AG04449 (cell line): ENCODE results near the gene CBLL1.
A peak's percentile ranks its signal among the peaks of the same experiment; 100 is the strongest.

Experiments
- CTCF ChIA-PET: fragments of 350-600 bp; formaldehyde crosslinking; extraction: SDS; loops from one replicate; lab custom pipeline; 2021; ENCODE audit warnings: antibody characterized with exemption; lab: Yijun Ruan, JAX
- POLR2A ChIA-PET: fragments of 400-600, 350-600 bp; formaldehyde crosslinking; extraction: SDS; loops from one replicate; lab custom pipeline; 2020; ENCODE audit warnings: antibody characterized with exemption, inconsistent platforms; lab: Yijun Ruan, JAX
- DNase-seq: peaks from one replicate; pipeline ENCODE4 v3.0.0-alpha.2; 2010; ENCODE audit warnings: low read depth, low spot score
- H3K4me3 ChIP-seq: 2 replicates; pipeline ENCODE4 v1.5.1; 2011; ENCODE audit warnings: low read depth, mild to moderate bottlenecking, control low read depth, low read length
- CTCF ChIP-seq: IDR thresholded peaks from one replicate; pipeline ENCODE4 v1.5.1; 2011; ENCODE audit warnings: mild to moderate bottlenecking, moderate library complexity, low read length, control low read depth, inconsistent platforms; ENCODE audit not compliant: insufficient read depth; ENCODE audit errors: missing control alignments

The CBLL1 gene

GRCh38 chr7:107726356-107727130 lies 17.4 kb upstream of the CBLL1 start:
- DNase-seq = no peak
- CTCF ChIA-PET = interaction anchor here (0.6 to 8.0 kb wide), 23 partner anchors 9 to 533 kb away, joined by 3 to 106 read pairs (median 4); partner anchors contain the start of genes BCAP29 and CBLL1
- H3K4me3 ChIP-seq = no peak overlapping the region
- TF ChIP-seq CTCF = no peak
- POLR2A ChIA-PET = no interaction called here

GRCh38 chr7:107728276-107728675 lies 15.7 kb upstream of the CBLL1 start:
- ChIA-PET CTCF (interaction anchor here (1.3 to 8.0 kb wide), 5 partner anchors 13 to 417 kb away, joined by 3 to 106 read pairs (median 6); partner anchors contain the start of gene CBLL1), POLR2A (no interaction called here)
- no peak overlapping the region for H3K4me3 ChIP-seq
- no peak for DNase-seq
- TF ChIP-seq CTCF = no peak

- CTCF ChIA-PET = interaction anchor here (0.6 to 6.2 kb wide), 43 partner anchors 8 to 595 kb away, joined by 3 to 82 read pairs (median 4); partner anchors contain the start of gene DLD
- POLR2A ChIA-PET = interaction anchor here (0.6 to 1.5 kb wide), 4 partner anchors 92 to 136 kb away, joined by 3 to 9 read pairs (median 5); no protein-coding TSS in a partner anchor
- H3K4me3 ChIP-seq = peak overlapping the region; percentile 98
- no peak for TF ChIP-seq CTCF
- DNase-seq = no peak
These were observed 1.0 kb upstream of the CBLL1 start for GRCh38 chr7:107742678-107743566.

- ChIA-PET POLR2A (interaction anchor here (1.5 kb wide), 1 partner anchor 135 kb away, joined by 6 read pairs; no protein-coding TSS in a partner anchor), CTCF (interaction anchor here (1.0 to 6.2 kb wide), 8 partner anchors 8 to 401 kb away, joined by 3 to 82 read pairs (median 23); no protein-coding TSS in a partner anchor)
- TF ChIP-seq CTCF = no peak
- no peak for DNase-seq
- peak overlapping the region; percentile 98 for H3K4me3 ChIP-seq
These were observed 406 bp downstream of the CBLL1 start for GRCh38 chr7:107744345-107744750.

GRCh38 chr7:107746006-107746405 lies 2.1 kb downstream of the CBLL1 start:
- ChIA-PET CTCF (interaction anchor here (1.0 to 3.3 kb wide), 4 partner anchors 10 to 282 kb away, joined by 3 to 16 read pairs (median 6); no protein-coding TSS in a partner anchor), POLR2A (no interaction called here)
- H3K4me3 ChIP-seq = no peak overlapping the region
- DNase-seq = no peak
- no peak for TF ChIP-seq CTCF

- ChIA-PET CTCF (no interaction called here), POLR2A (no interaction called here)
- no peak for DNase-seq
- no peak overlapping the region for H3K4me3 ChIP-seq
- no peak for TF ChIP-seq CTCF
These were observed 7.2 kb downstream of the CBLL1 start for GRCh38 chr7:107751113-107751512.
